Right hindlimb (tissue), 1 donor: ENCODE measurements around the gene ADIPOR2.

Experiments
- DNase-seq: peaks from one replicate; pipeline ENCODE4 v3.0.0-alpha.2; 2018

Gene ADIPOR2

GRCh38 chr12:1690578-1691122, at the start of gene ADIPOR2:
TSS of gene ADIPOR2 (plus strand) at chr12:1691070. CDS start at chr12:1754344, 63,274 bp downstream.
- DNase-seq: peak; percentile 97

- DNase-seq: no peak
Measured at GRCh38 chr12:1642513-1642912, 48.4 kb upstream of the ADIPOR2 start.

GRCh38 chr12:1643043-1643442, 47.8 kb upstream of the ADIPOR2 start:
- no peak for DNase-seq

- no peak for DNase-seq
Measured at GRCh38 chr12:1643905-1644533, 46.9 kb upstream of the ADIPOR2 start.

GRCh38 chr12:1644534-1645438, 46.1 kb upstream of the ADIPOR2 start:
- DNase-seq: peak; percentile 92

- no peak for DNase-seq
Measured at GRCh38 chr12:1645819-1646218, 45.1 kb upstream of the ADIPOR2 start.

GRCh38 chr12:1646569-1647284, 44.1 kb upstream of the ADIPOR2 start:
- DNase-seq: no peak

GRCh38 chr12:1647285-1647669, 43.6 kb upstream of the ADIPOR2 start:
- DNase-seq: no peak

GRCh38 chr12:1650260-1650977, 40.5 kb upstream of the ADIPOR2 start:
- DNase-seq: no peak

GRCh38 chr12:1650978-1651361, 39.9 kb upstream of the ADIPOR2 start:
- no peak for DNase-seq

GRCh38 chr12:1651946-1652345, 38.9 kb upstream of the ADIPOR2 start:
- no peak for DNase-seq

- peak; percentile 11 for DNase-seq
Measured at GRCh38 chr12:1655225-1655788, 35.6 kb upstream of the ADIPOR2 start.

- DNase-seq: no peak
Measured at GRCh38 chr12:1656902-1657301, 34.0 kb upstream of the ADIPOR2 start.

- no peak for DNase-seq
Measured at GRCh38 chr12:1657688-1658087, 33.2 kb upstream of the ADIPOR2 start.

GRCh38 chr12:1660304-1661187, 30.3 kb upstream of the ADIPOR2 start:
- no peak for DNase-seq

GRCh38 chr12:1661553-1662335, 29.1 kb upstream of the ADIPOR2 start:
- DNase-seq: peak; percentile 93

- DNase-seq: peak; percentile 59
Measured at GRCh38 chr12:1662761-1663439, 28.0 kb upstream of the ADIPOR2 start.

GRCh38 chr12:1663440-1664132, 27.3 kb upstream of the ADIPOR2 start:
- DNase-seq: no peak

- DNase-seq: no peak
Measured at GRCh38 chr12:1665366-1665765, 25.5 kb upstream of the ADIPOR2 start.
